ENCODE results near the gene PAK4.
"Not testable (repeated sequence)": the region's sequence is repeated elsewhere in the genome, so short reads cannot be mapped to it uniquely, and the experiment has no call there.

Gene PAK4

GRCh38 chr19:39125554-39126311 is at the start of gene PAK4:
PAK4 (plus strand) TSS chr19:39125786; CDS start chr19:39169554, 43,768 bp downstream.
- DNase-seq (ENCODE audit: low spot score): peak; percentile 98

GRCh38 chr19:39077323-39077722 is 48.3 kb upstream of the PAK4 start:
- DNase-seq (ENCODE audit: low spot score): no peak

- peak; percentile 96 for DNase-seq (ENCODE audit: low spot score)
Observed at GRCh38 chr19:39078436-39079200, 47.0 kb upstream of the PAK4 start.

- no peak for DNase-seq (ENCODE audit: low spot score)
Observed at GRCh38 chr19:39080431-39080830, 45.2 kb upstream of the PAK4 start.

- no peak for DNase-seq (ENCODE audit: low spot score)
Observed at GRCh38 chr19:39082167-39082566, 43.4 kb upstream of the PAK4 start.

GRCh38 chr19:39082745-39083598 is 42.6 kb upstream of the PAK4 start:
- peak; percentile 81 for DNase-seq (ENCODE audit: low spot score)

GRCh38 chr19:39083599-39083982 is 42.0 kb upstream of the PAK4 start:
- DNase-seq (ENCODE audit: low spot score): no peak

- no peak for DNase-seq (ENCODE audit: low spot score)
Observed at GRCh38 chr19:39083983-39084731, 41.4 kb upstream of the PAK4 start, which contains the start of gene ACP7. ACP7 (plus strand) TSS chr19:39084368; CDS start chr19:39085270, 902 bp downstream.

GRCh38 chr19:39084732-39085080 is 40.9 kb upstream of the PAK4 start:
- no peak for DNase-seq (ENCODE audit: low spot score)

GRCh38 chr19:39085392-39085791 is 40.2 kb upstream of the PAK4 start:
- DNase-seq (ENCODE audit: low spot score): no peak

- DNase-seq (ENCODE audit: low spot score): no peak
Observed at GRCh38 chr19:39086386-39086785, 39.2 kb upstream of the PAK4 start.

- no peak for DNase-seq (ENCODE audit: low spot score)
Observed at GRCh38 chr19:39087907-39088686, 37.5 kb upstream of the PAK4 start.

- not testable (repeated sequence) for DNase-seq (ENCODE audit: low spot score)
Observed at GRCh38 chr19:39090016-39090415, 35.6 kb upstream of the PAK4 start.

GRCh38 chr19:39090881-39091280 is 34.7 kb upstream of the PAK4 start:
- no peak for DNase-seq (ENCODE audit: low spot score)

GRCh38 chr19:39095799-39096540 is 29.6 kb upstream of the PAK4 start:
- DNase-seq (ENCODE audit: low spot score): not testable (repeated sequence)

GRCh38 chr19:39097299-39097698 is 28.3 kb upstream of the PAK4 start:
- DNase-seq (ENCODE audit: low spot score): no peak

- DNase-seq (ENCODE audit: low spot score): no peak
Observed at GRCh38 chr19:39097721-39098120, 27.9 kb upstream of the PAK4 start.

GRCh38 chr19:39098365-39099269 is 27.0 kb upstream of the PAK4 start:
- DNase-seq (ENCODE audit: low spot score): no peak

- DNase-seq (ENCODE audit: low spot score): no peak
Observed at GRCh38 chr19:39099341-39099740, 26.2 kb upstream of the PAK4 start.

All from globus pallidus (tissue), 1 donor.